IPS-NIHi7 (cell line): Measurements from ENCODE around the gene CXCR4.
"Not testable (repeated sequence)": the region's sequence is repeated elsewhere in the genome, so short reads cannot be mapped to it uniquely, and the experiment has no call there.

ENCODE experiments used
- DNase-seq: peaks from one replicate; pipeline ENCODE4 v3.0.0; 2012; ENCODE audit warnings: mixed read lengths; ENCODE audit errors: extremely low spot score

The CXCR4 gene

DNA sequence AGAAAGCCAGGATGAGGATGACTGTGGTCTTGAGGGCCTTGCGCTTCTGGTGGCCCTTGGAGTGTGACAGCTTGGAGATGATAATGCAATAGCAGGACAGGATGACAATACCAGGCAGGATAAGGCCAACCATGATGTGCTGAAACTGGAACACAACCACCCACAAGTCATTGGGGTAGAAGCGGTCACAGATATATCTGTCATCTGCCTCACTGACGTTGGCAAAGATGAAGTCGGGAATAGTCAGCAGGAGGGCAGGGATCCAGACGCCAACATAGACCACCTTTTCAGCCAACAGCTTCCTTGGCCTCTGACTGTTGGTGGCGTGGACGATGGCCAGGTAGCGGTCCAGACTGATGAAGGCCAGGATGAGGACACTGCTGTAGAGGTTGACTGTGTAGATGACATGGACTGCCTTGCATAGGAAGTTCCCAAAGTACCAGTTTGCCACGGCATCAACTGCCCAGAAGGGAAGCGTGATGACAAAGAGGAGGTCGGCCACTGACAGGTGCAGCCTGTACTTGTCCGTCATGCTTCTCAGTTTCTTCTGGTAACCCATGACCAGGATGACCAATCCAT lies 2.7 kb downstream of the CXCR4 start:
- no peak for DNase-seq

DNA sequence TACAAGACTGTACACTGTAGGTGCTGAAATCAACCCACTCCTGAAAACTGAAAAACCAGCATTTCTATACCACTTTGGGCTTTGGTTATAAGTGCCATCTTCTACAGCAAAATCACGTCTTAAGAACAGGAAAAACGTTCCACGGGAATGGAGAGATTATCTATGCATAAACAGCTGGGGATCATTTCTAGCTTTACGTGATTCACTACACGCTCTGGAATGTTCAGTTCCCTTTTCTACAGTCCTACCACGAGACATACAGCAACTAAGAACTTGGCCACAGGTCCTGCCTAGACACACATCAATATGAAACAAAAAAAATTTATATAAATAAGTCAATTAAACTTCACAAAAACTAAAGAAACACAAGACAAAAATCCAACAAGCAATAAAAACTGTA lies 3.6 kb downstream of the CXCR4 start:
- DNase-seq, result no peak

DNA sequence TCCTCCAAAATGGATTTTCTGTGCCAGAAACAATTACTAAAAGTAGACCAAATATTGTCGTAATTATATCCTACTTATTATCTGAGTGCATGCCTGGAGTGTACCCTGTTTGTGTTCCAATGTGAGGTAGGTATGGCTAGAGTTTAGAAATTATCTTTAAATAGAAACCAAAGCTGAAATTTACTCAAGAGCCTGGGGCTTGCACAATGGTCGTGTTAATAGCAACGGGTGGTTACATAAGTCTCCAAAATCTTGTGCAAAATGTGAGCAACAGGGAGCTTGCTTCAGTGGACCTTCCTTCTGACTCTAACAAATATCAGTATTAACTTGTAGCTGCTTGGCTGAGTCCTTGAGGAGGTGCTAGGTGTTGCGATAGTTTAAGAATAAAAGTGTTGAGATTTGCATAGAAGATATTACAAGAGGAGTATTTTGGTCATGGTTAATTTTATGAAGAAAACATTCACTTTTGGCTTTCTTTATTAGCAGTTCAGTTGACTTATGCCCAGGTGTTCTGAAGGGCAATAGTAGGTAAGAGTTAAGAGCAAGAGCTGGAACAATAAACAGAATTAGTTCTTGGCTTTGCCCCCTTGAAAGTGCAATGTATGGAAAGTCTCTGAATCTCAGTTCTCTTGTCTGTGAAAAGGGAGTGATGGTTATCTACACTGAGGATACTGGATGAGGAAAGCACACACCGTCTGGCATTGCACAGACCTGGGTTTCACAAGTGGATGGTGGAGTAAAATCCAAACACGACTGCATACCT lies 4.6 kb downstream of the CXCR4 start:
- DNase-seq, result no peak

DNA sequence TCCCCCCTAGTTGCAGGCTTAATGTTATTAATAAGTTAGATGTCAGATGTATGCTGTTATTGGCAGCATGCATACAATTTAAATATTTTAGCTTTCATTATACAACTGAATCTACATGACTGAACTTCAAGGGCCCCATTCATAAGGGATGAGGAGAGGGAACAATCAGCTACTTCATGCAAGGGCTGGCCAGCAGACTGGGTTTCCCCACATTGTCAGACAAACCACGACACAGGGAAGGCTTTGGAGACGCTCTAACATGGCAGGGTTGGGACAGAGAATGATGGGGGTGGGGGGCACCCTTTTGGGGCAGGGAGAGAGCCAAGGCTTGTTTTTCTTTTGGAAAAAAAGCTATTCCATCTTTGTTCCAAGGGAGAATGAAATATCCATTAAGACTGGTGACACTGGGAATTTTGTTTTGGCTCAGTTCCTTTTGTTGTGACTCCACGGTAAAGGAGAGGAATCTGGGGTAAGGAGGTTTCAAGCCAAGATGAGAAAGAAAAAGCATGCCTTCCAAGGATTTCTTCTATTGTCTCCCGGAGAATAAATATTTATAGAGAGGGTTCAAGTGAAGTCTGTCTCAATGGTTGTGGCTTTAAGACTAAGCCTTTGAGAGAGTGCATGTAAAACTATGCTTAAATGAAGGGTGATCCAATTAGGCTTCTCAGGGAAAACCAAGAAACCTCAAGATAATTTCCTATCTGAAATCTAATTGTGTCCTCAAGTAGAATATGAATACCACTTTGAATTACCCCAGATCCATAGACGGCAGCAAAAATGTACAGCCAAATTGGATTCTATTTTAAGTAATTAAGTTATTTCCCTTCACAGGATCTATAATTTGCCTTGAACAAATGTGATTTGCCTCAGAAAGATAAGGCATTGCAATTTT lies 5.4 kb downstream of the CXCR4 start:
- DNase-seq, result no peak

DNA sequence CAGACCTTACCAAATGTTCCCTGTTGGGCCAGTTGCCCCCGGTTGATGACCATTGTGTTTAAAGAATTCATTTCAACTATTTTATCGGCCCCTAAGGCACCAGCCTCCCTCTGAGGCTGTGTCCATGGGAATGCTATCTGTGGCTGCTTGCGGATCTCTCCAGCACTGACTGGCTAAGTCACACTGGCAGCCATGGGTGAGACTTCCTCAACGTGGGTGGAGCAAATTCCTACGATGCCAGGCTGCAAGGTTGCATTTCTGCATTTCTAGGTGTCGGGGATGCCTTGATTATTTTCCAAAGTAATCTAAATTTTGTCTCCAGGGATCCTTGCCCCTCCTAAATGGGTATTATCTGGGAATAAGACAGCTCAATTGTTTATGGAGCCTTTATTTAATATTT lies 6.2 kb downstream of the CXCR4 start:
- no peak for DNase-seq

DNA sequence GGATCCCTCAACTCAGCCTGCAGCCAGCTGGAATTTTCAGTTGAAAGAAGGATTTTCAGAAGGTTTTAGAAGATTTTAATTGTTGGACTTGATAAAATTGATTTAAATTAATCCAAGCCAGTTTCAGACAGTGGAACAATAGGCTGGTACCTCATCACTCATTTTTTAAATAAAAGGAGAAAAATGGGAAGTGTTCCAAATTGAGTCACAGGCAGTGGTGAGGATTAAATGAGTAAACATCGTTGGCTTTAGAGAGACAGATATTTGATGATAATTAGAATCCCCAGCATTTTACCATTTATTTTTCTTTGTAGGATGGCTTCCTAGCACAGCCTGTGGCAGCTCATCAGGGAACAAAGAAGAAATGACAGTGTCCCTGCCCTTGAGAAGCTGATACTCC lies 7.4 kb downstream of the CXCR4 start:
- DNase-seq, result no peak

DNA sequence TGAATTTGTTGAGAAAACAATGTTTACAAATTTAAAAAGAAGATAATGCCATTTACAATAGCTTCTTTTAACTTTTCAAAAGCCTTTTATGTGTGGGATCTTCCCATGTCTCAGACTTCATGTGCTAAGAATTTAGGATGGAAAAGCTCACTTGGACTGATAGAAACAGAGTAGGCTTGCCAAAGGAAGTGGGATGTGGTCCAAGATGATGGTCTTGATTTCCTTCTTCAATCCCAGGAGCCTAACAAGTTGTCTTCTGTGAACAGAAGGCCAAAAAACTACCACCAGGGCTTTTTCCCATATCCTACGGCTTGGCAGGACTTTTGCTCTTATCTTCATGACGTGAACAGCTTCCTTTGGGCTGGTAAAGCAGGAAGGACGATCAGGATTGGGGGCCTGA lies 9.5 kb downstream of the CXCR4 start:
- DNase-seq, result no peak

DNA sequence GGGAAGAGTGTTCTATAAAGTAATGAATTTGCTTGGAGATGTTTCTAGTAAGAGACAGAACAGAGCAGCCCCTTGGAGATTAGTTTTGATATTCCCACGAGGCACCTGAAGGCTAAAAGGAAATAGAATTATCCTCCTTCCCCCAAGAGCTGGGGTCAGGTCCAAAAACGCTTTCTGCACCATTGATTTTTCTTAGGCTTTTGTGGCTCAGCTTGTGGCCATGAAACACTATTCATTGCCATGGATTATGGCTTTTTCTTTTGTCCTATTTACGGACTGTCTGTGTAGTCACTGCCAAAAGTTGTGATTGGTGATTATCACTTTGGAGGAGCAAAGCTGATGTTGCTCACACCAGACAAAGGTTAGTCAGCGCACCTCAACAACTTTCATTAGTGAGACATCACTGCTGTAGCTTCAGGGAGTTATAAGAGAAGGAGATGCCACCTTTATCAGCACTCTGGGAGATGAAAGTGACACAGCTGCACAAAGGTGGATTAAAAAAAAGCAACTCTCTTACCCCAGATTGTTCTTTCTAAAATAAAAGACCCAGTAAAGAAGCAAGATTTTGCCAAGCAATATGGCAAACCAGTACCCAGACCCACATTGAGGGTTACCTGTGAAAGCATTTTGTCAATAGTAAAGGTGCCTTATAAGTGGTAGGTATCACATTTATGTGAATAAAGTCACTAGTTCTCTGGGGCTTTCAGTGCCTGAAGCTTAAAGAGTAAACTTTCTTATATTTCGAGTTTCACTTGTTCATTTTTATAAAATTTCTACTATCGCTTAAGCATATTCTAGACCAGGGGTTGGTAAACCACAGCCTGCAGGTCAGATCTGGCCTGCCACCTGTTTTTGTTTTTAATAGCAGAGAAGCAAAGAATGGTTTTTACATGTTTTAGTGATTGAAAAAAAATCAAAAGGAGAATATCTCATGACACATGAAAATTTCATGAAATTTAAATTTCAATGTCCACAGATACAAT lies 10.6 kb downstream of the CXCR4 start:
- no peak for DNase-seq

DNA sequence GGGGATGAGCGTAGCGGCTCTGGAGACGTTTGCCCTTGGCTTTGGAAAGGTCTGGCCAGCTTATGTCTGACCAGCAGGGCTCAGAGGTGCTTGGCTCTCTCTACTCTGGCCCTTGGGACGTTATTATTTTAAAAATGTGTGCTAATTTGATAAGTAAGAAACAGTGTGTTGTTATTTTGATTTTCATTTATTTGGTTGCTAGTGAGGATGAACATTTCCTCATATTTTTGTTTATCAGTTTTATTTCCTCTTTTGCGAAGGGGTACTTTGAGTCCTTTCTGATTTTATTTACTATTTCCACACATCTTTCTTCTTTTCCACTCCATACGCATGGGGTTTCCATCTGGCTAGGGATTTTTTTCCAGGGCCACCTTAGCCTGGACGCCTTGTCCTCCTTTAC lies 11.4 kb downstream of the CXCR4 start:
- no peak for DNase-seq

DNA sequence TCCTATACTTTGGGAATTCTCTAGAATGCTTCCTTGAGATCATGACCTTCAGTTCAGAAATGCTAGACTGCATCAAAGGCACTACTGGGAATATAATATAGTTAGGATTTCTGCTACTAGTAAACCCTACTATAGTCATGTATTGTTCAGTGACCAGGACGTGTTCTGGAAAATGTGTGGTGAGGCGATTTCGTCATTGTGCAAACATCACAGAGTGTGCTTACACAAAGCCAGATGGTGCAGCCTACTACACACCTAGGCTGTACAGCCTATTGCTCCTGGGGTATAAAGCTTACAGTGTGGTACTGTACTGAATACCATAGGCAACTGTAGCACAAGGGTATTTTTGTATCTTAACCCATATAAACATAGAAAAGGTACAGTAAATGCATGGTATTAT lies 13.0 kb downstream of the CXCR4 start:
- no peak for DNase-seq

DNA sequence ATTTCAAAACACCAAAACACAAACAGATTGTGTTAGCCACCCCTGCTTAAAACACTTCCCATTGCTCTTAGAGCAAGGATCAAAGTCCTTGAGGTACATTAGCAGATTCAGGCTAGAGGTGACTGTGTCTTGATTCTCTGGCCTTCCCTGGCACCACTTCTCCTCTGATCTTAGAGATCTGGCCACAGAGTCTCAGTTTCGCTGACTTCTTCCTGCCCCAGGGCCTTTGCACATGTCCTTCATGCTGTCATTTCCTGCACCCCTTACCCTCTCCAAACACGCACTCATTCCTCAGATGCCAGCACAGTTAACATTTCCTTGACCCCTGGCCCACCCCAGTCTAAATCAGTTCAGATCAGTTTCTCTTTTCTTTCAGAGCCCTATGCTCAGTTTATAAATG lies 16.9 kb downstream of the CXCR4 start:
- no peak for DNase-seq

DNA sequence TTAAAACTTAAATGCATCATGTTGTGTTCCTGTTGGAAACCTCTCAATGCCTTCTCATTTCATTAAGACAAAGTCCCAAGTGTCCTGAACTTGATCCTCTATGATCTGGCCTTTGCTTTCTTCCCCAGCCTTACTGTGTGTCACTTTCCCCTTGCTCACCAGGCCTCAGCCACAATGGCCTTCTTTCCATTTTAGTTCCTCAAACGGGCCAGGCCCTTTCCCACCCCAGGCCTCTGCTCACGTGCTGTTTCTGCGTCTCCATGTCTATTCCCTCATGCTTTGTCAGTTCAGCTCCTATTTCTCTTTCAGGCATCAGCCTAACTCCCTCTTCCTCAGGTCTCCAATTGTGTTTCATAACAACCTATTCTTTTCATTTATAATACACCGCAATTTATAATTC lies 19.5 kb downstream of the CXCR4 start:
- no peak for DNase-seq

DNA sequence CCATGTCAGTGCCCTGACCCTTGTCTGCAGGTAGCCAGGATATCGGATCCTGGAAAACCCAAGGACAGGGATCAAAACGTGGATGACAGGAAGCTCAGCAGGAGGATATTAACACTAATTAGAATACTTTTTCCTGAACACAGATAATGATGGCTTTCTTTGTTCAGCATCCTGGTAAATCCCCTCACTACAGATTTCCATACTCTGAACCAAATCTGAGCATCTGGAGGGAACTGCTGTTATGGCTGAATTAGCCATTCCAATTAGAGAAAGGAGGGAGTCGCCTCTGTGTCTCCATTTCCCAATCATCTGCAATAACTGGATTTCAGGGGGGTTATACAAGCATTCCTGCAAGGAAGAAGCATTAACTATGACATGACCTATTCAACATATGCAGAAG lies 24.4 kb downstream of the CXCR4 start:
- no peak for DNase-seq

DNA sequence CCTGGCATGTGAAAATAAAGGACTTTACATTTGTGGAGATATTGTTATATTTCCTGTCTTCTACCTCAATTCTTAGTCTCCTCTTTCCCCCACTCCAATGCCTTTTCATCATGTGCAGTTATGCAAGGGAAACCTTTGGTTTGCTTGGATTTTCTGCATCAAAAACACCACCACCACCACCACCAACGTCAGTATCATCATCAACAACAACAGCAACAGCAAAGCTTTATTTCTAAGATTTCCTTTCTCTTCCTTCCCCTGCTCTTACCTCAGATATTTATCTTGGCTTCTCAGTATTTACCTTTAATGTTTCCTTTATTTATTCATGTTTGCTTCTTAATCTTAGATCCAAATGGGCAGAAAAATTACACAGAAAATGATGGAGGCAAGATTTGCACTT lies 26.1 kb downstream of the CXCR4 start:
- DNase-seq, result no peak

DNA sequence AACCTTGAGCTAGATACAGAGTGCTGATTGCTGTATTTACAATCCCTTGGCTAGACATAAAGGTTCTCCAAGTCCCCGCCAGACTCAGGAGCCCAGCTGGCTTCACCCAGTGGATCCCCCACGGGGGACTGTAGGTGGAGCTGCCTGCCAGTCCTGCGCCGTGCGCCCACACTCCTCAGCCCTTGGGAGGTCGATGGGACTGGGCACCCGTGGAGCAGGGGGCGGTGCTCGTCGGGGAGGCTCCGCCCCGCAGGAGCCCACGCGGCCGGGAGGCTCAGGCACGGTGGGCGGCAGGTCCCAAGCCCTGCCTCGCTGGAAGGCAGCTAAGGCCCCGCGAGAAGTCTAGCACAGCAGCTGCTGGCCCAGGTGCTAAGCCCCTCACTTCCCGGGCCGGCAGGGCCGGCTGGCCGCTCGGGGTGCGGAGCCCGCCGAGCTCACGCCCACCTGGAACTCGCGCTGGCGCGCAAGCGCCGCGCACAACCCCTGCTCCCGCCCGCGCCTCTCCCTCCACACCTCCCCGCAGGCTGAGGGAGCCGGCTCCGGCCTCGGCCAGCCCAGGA lies 30.0 kb downstream of the CXCR4 start:
- not testable (repeated sequence) for DNase-seq

DNA sequence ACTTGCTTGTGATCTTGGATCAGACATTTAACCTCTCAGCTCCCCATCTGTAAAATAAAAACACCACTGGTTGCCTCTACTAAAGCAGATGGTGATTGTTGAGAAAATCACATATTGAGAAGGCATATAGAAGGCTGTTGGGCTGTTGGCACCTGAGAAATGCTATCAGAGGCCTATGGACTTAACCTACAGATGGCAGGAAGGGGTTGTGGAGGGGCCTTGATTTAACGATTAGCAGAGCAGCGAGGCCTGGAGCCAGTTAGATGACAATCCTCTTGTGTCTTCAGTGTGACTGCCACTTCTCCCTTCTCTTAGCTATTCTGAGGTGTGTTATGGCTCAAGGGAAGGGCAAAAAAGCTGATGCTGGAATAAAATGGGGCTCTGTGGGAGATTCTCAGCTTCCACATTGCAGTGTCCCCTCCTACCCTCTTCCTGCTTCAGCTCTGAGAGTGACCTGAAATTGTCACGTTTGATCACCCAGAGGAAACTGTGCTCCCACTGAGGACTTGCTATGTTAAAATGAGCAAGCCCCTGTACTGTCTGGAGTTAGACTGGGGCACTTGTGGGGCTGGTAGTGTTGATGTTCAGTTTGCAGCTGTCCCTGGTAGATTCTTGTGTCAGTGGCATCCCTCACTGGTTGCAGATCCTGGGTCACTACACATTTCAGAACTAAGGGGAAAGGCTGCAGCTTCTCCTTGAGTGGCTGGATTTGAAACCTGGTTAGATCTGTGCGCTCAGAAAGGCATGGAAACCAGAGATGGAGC lies 31.5 kb downstream of the CXCR4 start:
- DNase-seq, result no peak

DNA sequence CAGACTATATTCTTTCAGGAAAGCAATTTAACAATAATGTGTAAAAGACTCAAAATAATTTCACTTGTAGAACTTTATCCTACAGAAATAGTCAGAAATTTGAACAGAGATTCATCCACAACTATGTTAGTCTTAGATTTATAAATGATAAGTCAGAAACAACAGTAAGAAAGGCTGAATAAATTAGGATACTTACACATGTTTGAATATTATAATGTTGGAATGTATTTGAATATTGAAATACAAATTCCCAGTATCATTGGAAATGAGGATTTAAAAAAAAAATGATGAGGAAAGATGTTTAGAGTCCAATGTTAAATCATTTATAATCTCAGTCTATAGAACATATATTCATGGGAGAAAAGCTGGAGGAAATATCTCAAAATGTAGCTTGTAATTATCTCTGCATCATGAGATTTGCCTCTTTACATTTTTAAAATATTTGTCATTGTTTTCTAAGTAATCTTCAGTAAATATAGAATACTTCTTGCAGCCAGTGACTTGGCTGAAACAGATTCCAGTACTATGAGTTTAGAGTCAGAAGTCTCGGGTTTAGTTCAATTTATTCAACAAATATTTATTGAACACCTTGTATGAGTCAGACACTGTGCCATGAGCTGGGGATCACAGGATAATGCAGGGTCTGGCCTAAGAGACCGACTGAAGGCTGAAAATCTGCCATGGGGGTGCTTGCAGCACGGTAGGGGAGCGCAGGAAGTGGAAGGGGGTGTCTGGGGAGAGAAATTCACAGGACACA lies 32.3 kb downstream of the CXCR4 start:
- no peak for DNase-seq

DNA sequence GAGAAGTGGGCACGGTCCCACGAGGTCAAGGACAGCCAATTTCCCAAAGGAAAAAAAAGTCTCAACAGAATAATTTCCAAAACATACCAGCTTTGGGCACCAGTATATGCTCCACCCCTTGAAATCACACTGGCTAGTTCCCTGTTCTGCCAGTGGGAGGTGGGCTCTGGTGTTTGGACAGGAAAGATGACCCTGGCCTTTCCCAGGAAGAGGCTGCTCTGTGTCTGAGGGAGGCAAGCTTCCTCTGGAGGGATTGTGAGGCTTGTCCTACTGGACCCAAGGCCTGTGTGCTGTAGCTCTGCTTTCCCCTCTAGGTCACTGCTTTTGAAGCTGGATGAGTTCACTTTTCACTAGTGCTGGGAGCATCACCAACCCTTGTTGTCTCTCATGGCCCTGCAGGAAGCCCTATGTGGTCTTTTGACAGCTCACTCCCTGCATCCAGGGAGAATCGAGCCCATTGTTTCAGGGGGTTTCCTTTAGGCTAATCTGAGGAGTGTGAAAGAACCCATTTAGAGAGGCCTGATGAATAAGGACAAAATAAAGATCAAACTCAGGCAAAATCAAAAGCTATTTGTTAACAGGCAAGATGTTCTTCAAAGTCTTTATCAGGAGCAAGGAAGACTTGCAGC lies 36.3 kb downstream of the CXCR4 start:
- peak; percentile 27 for DNase-seq

DNA sequence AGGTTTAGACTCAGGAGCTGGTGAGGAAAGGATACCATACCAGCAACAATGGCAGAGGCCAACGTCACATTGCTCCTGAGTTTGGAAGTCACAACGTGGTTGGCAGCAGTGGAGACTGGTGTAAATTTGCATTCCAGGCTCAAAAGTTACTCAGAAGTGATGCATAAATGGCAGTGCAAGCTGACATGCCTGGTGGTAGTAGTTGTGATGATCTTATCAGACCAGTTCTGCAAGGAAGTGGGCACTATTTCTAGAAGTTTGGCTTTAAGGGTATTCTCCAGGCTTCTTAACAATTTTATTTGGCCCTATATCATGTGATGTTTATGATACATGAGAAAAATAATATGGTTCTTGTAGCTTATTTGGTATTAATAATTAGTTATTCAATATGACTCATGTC lies 37.8 kb downstream of the CXCR4 start:
- no peak for DNase-seq
